GM18858 (cell line): ENCODE results near the gene COL2A1.

ENCODE experiments used
- ATAC-seq: cut with Tn5 transposase; IDR thresholded peaks from one replicate; pipeline ENCODE4 v1.9.1; 2021; ENCODE audit not compliant: unreplicated experiment

Gene COL2A1

GRCh38 chr12:48004053-48004941 lies at the start of gene COL2A1:
Gene COL2A1, minus strand, starts transcription at chr12:48004476. Its CDS starts 155 bp downstream, at chr12:48004321.
- ATAC-seq, result no peak

GRCh38 chr12:48053883-48054282 lies 49.6 kb upstream of the COL2A1 start:
- no peak for ATAC-seq

GRCh38 chr12:48053122-48053521 lies 48.8 kb upstream of the COL2A1 start:
- ATAC-seq, result no peak

- ATAC-seq, result no peak
These were observed 47.4 kb upstream of the COL2A1 start for GRCh38 chr12:48051681-48052080.

GRCh38 chr12:48050174-48050573 lies 45.9 kb upstream of the COL2A1 start:
- ATAC-seq, result no peak

- no peak for ATAC-seq
These were observed 41.8 kb upstream of the COL2A1 start for GRCh38 chr12:48045965-48046518.

- no peak for ATAC-seq
These were observed 41.0 kb upstream of the COL2A1 start for GRCh38 chr12:48045061-48045846.

- no peak for ATAC-seq
These were observed 40.1 kb upstream of the COL2A1 start for GRCh38 chr12:48044396-48044795.

GRCh38 chr12:48043771-48044170 lies 39.5 kb upstream of the COL2A1 start:
- no peak for ATAC-seq

- no peak for ATAC-seq
These were observed 37.5 kb upstream of the COL2A1 start for GRCh38 chr12:48041591-48042423.

- no peak for ATAC-seq
These were observed 36.1 kb upstream of the COL2A1 start for GRCh38 chr12:48040354-48040753.

- no peak for ATAC-seq
These were observed 34.9 kb upstream of the COL2A1 start for GRCh38 chr12:48039151-48039550.

- no peak for ATAC-seq
These were observed 33.8 kb upstream of the COL2A1 start for GRCh38 chr12:48038085-48038484.

GRCh38 chr12:48037267-48037915 lies 33.1 kb upstream of the COL2A1 start:
- ATAC-seq, result no peak

GRCh38 chr12:48036818-48037217 lies 32.5 kb upstream of the COL2A1 start:
- ATAC-seq, result no peak

- no peak for ATAC-seq
These were observed 30.8 kb upstream of the COL2A1 start for GRCh38 chr12:48034835-48035805.

GRCh38 chr12:48033451-48033850 lies 29.2 kb upstream of the COL2A1 start:
- no peak for ATAC-seq

- no peak for ATAC-seq
These were observed 28.3 kb upstream of the COL2A1 start for GRCh38 chr12:48032597-48032996.
